GM12878 (cell line): ENCODE data around the gene ATF3. TPM values are rescaled to one million over a fixed set of nuclear protein-coding genes. Genes with fewer than 3 reads are reported as not detected.

Experiments used
- ATAC-seq: fragments of 200-7000 bp; cut with Tn5 transposase; 3 replicates; pipeline ENCODE4 v1.9.1; 2020; ENCODE audit warnings: mild to moderate bottlenecking, moderate library complexity
- BruUV-seq: library from RNA; stranded (reverse); fragments of 400-500 nt; replicated peaks from 2 replicates; lab custom pipeline; 2021; lab: Mats Ljungman, UMichigan
- CTCF ChIA-PET: fragments of 300-600 bp; sonication (Branson Sonifier 250); formaldehyde crosslinking; extraction: SDS; loops from one replicate; lab custom pipeline; 2021; ENCODE audit warnings: inconsistent platforms; lab: Yijun Ruan, JAX
- POLR2A ChIA-PET: fragments of 350-600 bp; formaldehyde crosslinking; extraction: SDS; loops from one replicate; lab custom pipeline; 2021; ENCODE audit warnings: inconsistent platforms; lab: Charles Lee
- RAD21 ChIA-PET: fragments of 300-600 bp; sonication (Branson Sonifier 250); formaldehyde crosslinking; loops from one replicate; lab custom pipeline; 2023; ENCODE audit warnings: antibody characterized with exemption; ENCODE audit not compliant: unreplicated experiment; lab: Charles Lee
- SMC1A ChIA-PET: fragments of 300-600 bp; sonication (Branson Sonifier 250); formaldehyde crosslinking; loops from one replicate; lab custom pipeline; 2023; ENCODE audit not compliant: unreplicated experiment, uncharacterized antibody; lab: Charles Lee
- DNase-seq: peaks from one replicate; pipeline ENCODE4 v3.0.0-alpha.2; 2011; ENCODE audit warnings: low read depth, low spot score
- FAIRE-seq: peaks from 3 replicates; lab custom pipeline; 2011; peaks lifted over from hg19 to GRCh38; lab: Jason Lieb, UNC
- H2AFZ ChIP-seq: 2 replicates; pipeline ENCODE4 v1.6.0; 2011; ENCODE audit warnings: low read depth, low read length, control low read depth; ENCODE audit not compliant: control insufficient read depth
- H3K27ac ChIP-seq: 2 replicates; pipeline ENCODE4 v1.5.1; 2011; ENCODE audit warnings: control low read depth; ENCODE audit not compliant: control insufficient read depth, insufficient read depth
- H3K27me3 ChIP-seq, 2 experiments: replicated peaks in 1 of 2; 2 replicates each; pipeline versions ENCODE4 v1.6.0 to v1.6.1; 2011; ENCODE audit warnings: low read length in 1 of 2; ENCODE audit not compliant: control insufficient read depth in 2 of 2, insufficient read depth in 2 of 2
- H3K36me3 ChIP-seq, 2 experiments: 2 replicates each; pipeline ENCODE4 v1.5.1; 2011; ENCODE audit warnings: low read length in 1 of 2; ENCODE audit not compliant: control insufficient read depth in 2 of 2, insufficient read depth in 2 of 2
- H3K4me1 ChIP-seq: 2 replicates; pipeline ENCODE4 v1.6.1; 2011; ENCODE audit warnings: mild to moderate bottlenecking, low read length, moderate library complexity, mixed read lengths; ENCODE audit not compliant: control insufficient read depth, insufficient read depth
- H3K4me2 ChIP-seq: 2 replicates; pipeline ENCODE4 v1.6.0; 2011; ENCODE audit warnings: control low read depth; ENCODE audit not compliant: control insufficient read depth, insufficient read depth
- H3K4me3 ChIP-seq: fragments of 200-600 bp; sonication (generic); 2 replicates; pipeline ENCODE4 v1.5.1; 2016
- H3K79me2 ChIP-seq: 2 replicates; pipeline ENCODE4 v1.6.0; 2011; ENCODE audit warnings: low read length; ENCODE audit not compliant: control insufficient read depth, insufficient read depth
- H3K9ac ChIP-seq: 2 replicates; pipeline ENCODE4 v1.8.0; 2011; ENCODE audit warnings: low read length, control low read depth, mixed read lengths; ENCODE audit not compliant: control insufficient read depth, insufficient read depth
- H3K9me3 ChIP-seq: replicated peaks from 3 replicates; pipeline ENCODE4 v1.5.1; 2011; ENCODE audit warnings: mild to moderate bottlenecking, low read length; ENCODE audit not compliant: control insufficient read depth, insufficient read depth
- H4K20me1 ChIP-seq: 2 replicates; pipeline ENCODE4 v1.6.0; 2011; ENCODE audit not compliant: control insufficient read depth, insufficient read depth
- CHD1 ChIP-seq: IDR thresholded peaks from 2 replicates; pipeline ENCODE4 v1.6.1; 2012; ENCODE audit warnings: low read depth, low read length, improper control_type of control experiment
- ELK1 ChIP-seq: IDR thresholded peaks from 2 replicates; pipeline ENCODE4 v1.6.1; 2012; ENCODE audit warnings: low read depth, low read length, improper control_type of control experiment
- ETV6 ChIP-seq, 2 experiments: fragments of 450-650 bp in 1 of 2; IDR thresholded peaks in 1 of 2; conservative IDR thresholded peaks in 1 of 2; 2 replicates each; pipeline ENCODE4 v1.6.1; 2014; ENCODE audit warnings: antibody characterized with exemption in 1 of 2, borderline replicate concordance in 1 of 2, low read depth in 1 of 2, mild to moderate bottlenecking in 1 of 2, moderate library complexity in 1 of 2
- FOS ChIP-seq: IDR thresholded peaks from 3 replicates; pipeline ENCODE4 v1.6.1; 2011; ENCODE audit warnings: borderline replicate concordance; ENCODE audit not compliant: insufficient read length; ENCODE audit errors: extremely low read depth
- HCFC1 ChIP-seq: fragments of 150-350 bp; IDR thresholded peaks from 2 replicates; pipeline ENCODE4 v1.6.1; 2014; ENCODE audit warnings: low read length
- MTA2 ChIP-seq: fragments of 450-650 bp; IDR thresholded peaks from 2 replicates; pipeline ENCODE4 v1.6.1; 2016; ENCODE audit warnings: low read depth, mild to moderate bottlenecking, moderate library complexity
- PBX3 ChIP-seq: IDR thresholded peaks from 2 replicates; pipeline ENCODE4 v1.6.1; 2011; ENCODE audit warnings: mild to moderate bottlenecking, low read depth, low read length, moderate library complexity; ENCODE audit not compliant: insufficient replicate concordance
- RBBP5 ChIP-seq: fragments of 200-600 bp; sonication (generic); conservative IDR thresholded peaks from 2 replicates; pipeline ENCODE4 v1.6.1; 2016
- REST ChIP-seq: IDR thresholded peaks from 2 replicates; pipeline ENCODE4 v1.6.1; 2012; ENCODE audit warnings: mild to moderate bottlenecking, low read depth, low read length
- TCF7 ChIP-seq: IDR thresholded peaks from 2 replicates; pipeline ENCODE4 v1.6.1; 2014; ENCODE audit warnings: antibody characterized with exemption, borderline replicate concordance
- ZNF274 ChIP-seq: IDR thresholded peaks from one replicate; pipeline ENCODE4 v1.8.0; 2011; ENCODE audit not compliant: insufficient read length, insufficient read depth
- WGBS: methylation state at CpG from one replicate; pipeline ENCODE4 v1.1.6; 2016; ENCODE audit warnings: low lambda C conversion rate; ENCODE audit not compliant: insufficient replicate concordance, insufficient coverage; ENCODE audit errors: missing lambda C conversion rate; 5-methylcytosine and 5-hydroxymethylcytosine counted together
- in situ Hi-C: fragments of 300-500 bp; cut with MboI; formaldehyde crosslinking; loops from 9 replicates; pipeline ENCODE4 v1.14.3; 2018; ENCODE audit warnings: mixed read lengths
- intact Hi-C: fragments of 100-400 bp; cut with micrococcal nuclease; formaldehyde crosslinking; loops from one replicate; pipeline ENCODE4 v1.14.2; 2022; ENCODE audit not compliant: unreplicated experiment
- polyA plus RNA-seq, 11 experiments: library from polyadenylated mRNA; depleted of rRNA in 4 of 11; unstranded in 6 of 11; stranded (reverse) in 5 of 11; fragments of >200 nt; fragmentation: Nextera tagmentation in 4 of 11; fragmentation: Illumina TruSeq in 1 of 11; extraction: Ambion mirVana in 4 of 11; extraction: Trizol in 1 of 11; gene quantifications; 1 replicate in 1 of 11; 2 replicates in 10 of 11; pipeline versions ENCODE4 v1.2.1 to v1.2.3, GENCODE V29; 2011 to 2016; ENCODE audit warnings: inconsistent platforms in 2 of 11, missing spikeins in 2 of 11, low read depth in 1 of 11
- total RNA-seq, 4 experiments: library from RNA; depleted of rRNA in 3 of 4; stranded (reverse); fragments of >200 nt in 3 of 4; fragmentation: Illumina TruSeq in 1 of 4; extraction: Trizol in 1 of 4; gene quantifications; 2 replicates each; pipeline versions ENCODE4 v1.2.1 to v1.2.3, GENCODE V29; 2013 to 2021

Gene ATF3
- total and polyA plus RNA-seq, 10 of the 15 experiments (the other 5 are each of a cell fraction or from before 2014, with no cell fraction given), result 3.0 to 13.9 (median 8.3) TPM

GRCh38 chr1:212591922-212592321, 16.6 kb upstream of the ATF3 start:
- WGBS, result 66% methylated on average over 3 of the region's 3 CpGs
- intact Hi-C loops, result no loop called here
- ChIA-PET POLR2A (interaction anchor here (0.6 kb wide), 1 partner anchor 848 kb away, joined by 8 read pairs; no protein-coding TSS in a partner anchor), RAD21 (no interaction called here), SMC1A (interaction anchor here (1.7 kb wide), 1 partner anchor 25 kb away, joined by 6 read pairs; no protein-coding TSS in a partner anchor), CTCF (no interaction called here)
- Histone ChIP-seq H3K27me3 (no peaks in the 10 kb centered on the region), H3K9me3 (no peaks in the 10 kb centered on the region), H3K9ac (no peak overlapping the region), H3K4me1 (peaks cover 21% of the 10 kb centered on the region), H3K4me3 (no peak overlapping the region), H3K79me2 (no peaks in the 10 kb centered on the region), H2AFZ (no peak overlapping the region), H3K27ac (no peak overlapping the region), H3K4me2 (no peak overlapping the region), H3K36me3 (no peaks in the 10 kb centered on the region), H4K20me1 (no peaks in the 10 kb centered on the region)
- no peak for ATAC-seq
- in situ Hi-C loops, result no loop called here
- no TSS peak for BruUV-seq
- DNase-seq, result no peak
- FAIRE-seq, result no peak
- no peak for TF ChIP-seq TCF7
- no peak for TF ChIP-seq ETV6 (conservative IDR thresholded peaks at IDR 0.05 in 1 of 2, IDR thresholded peaks at IDR 0.05 in 1 of 2; ENCODE audit: borderline replicate concordance in 1 of 2, low read depth in 1 of 2)
- TF ChIP-seq CHD1, result no peak
- TF ChIP-seq PBX3, result no peak
- TF ChIP-seq HCFC1, result no peak
- no peak for TF ChIP-seq MTA2
- TF ChIP-seq FOS, result no peak
- no peak for TF ChIP-seq REST
- no peak for TF ChIP-seq ELK1
- no peak for TF ChIP-seq ZNF274
- TF ChIP-seq RBBP5, result no peak
